ENCODE results near the gene ALOX15.

Gene ALOX15

DNA sequence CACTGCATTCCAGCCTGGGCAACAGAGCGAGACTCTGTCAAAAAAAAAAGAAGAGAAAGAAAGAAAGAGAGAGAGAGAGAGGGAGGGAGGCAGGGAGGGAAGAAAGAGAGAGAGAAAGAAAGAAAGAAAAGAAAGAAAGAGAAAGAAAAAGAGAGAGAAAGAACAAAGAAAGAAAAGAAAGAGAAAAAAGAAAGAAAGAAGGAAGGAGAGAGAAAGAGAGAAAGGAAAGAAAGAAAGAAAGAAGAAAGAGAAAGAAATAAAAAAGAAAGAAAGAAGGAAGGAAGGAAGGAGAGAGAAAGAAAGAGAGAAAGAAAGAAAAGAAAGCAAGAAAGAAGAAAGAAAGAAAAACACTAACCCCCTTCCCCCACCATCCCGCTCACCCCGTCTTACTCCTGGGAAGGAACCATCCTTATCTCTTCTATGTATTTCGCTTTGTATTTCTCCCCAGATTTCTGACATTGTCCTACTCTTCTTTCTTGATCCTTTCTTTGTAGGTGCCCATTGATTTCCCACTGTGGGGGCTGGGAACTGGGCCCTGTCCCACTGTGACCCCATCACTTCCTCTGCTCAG is 20.9 kb downstream of the ALOX15 start:
- no peak overlapping the region for H3K4me3 ChIP-seq (ENCODE audit: control insufficient read depth, low read depth, low read length)
- DNase-seq (ENCODE audit: low read depth): no peak
- no peak for TF ChIP-seq CTCF (IDR thresholded peaks at IDR 0.05; ENCODE audit: control insufficient read depth, insufficient read depth, low read depth, low read length, missing control alignments)

- no peak for TF ChIP-seq CTCF (IDR thresholded peaks at IDR 0.05; ENCODE audit: control insufficient read depth, insufficient read depth, low read depth, low read length, missing control alignments)
- DNase-seq (ENCODE audit: low read depth): no peak
Measured at GRCh38 chr17:4617590-4618351, 23.7 kb downstream of the ALOX15 start.

DNA sequence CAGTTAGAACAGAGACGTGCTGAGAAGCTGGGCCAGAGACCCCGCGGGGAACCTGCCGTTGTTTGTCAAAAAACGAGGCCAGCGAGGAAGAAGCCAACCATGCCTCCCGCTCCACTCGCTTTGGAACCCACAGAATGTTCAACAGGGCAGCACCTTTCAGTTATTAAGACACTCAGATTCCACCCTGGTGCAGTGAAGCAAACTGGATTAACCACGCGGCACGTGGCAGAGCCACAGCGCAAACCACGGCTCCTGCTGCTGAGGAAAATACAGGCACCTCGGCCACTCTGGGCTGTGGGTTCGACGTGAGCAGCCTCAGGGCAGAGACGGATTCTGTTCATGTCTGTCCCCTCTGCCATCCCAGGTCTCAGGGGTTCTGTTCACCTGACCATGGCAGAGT is 24.4 kb downstream of the ALOX15 start:
- no peak for TF ChIP-seq CTCF (IDR thresholded peaks at IDR 0.05; ENCODE audit: control insufficient read depth, insufficient read depth, low read depth, low read length, missing control alignments)
- no peak overlapping the region for H3K4me3 ChIP-seq (ENCODE audit: control insufficient read depth, low read depth, low read length)
- no peak for DNase-seq (ENCODE audit: low read depth)

More at GRCh38 chr17:4617590-4618351, 23.7 kb downstream of the ALOX15 start:
- no peak overlapping the region for H3K4me3 ChIP-seq (ENCODE audit: control insufficient read depth, low read depth, low read length)

GRCh38 chr17:4616476-4616875 is 25.0 kb downstream of the ALOX15 start:
- no peak overlapping the region for H3K4me3 ChIP-seq (ENCODE audit: control insufficient read depth, low read depth, low read length)
- TF ChIP-seq CTCF (IDR thresholded peaks at IDR 0.05; ENCODE audit: control insufficient read depth, insufficient read depth, low read depth, low read length, missing control alignments): no peak
- DNase-seq (ENCODE audit: low read depth): no peak

DNA sequence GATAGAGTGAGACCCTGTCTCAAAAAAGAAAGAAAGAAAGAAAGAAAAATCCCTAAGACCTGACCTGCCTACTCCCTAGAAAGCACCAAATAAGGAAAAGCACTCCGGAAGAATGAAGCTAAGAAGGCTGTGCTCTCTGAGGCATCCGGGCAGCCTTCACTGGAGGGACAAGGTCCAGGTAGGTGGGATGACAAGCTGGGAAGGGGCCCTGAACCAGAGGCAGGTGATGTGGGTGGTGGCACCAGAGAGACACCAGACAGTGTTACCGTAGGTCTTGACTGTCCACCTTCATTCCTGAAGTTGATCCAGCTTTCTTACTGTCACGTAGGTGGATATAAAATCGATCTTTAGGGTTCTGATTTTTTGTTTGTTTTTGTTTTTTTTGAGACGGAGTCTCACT is 30.8 kb downstream of the ALOX15 start:
- no peak overlapping the region for H3K4me3 ChIP-seq (ENCODE audit: control insufficient read depth, low read depth, low read length)
- DNase-seq (ENCODE audit: low read depth): no peak
- no peak for TF ChIP-seq CTCF (IDR thresholded peaks at IDR 0.05; ENCODE audit: control insufficient read depth, insufficient read depth, low read depth, low read length, missing control alignments)

DNA sequence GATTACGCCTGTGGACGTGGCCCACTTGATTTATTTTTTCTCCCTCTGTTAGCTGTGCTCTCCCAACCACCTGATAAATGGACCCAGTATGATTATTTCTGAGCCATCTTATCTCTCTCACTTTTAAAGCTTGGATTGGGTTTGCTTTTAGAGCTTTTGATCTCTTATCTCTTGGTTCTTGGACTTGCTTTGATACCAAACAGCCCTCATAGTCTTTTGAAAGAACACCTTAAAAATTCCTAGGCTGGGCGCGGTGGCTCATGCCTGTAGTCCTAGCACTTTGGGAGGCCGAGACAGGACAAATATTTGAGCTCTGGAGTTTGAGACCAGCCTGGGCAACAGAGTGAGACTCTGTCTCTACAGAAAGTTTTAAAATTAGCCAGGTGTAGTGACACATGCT is 31.3 kb downstream of the ALOX15 start:
- H3K4me3 ChIP-seq (ENCODE audit: control insufficient read depth, low read depth, low read length): no peak overlapping the region
- no peak for DNase-seq (ENCODE audit: low read depth)
- no peak for TF ChIP-seq CTCF (IDR thresholded peaks at IDR 0.05; ENCODE audit: control insufficient read depth, insufficient read depth, low read depth, low read length, missing control alignments)
